ENCODE results near the gene SLC9A3.

The SLC9A3 gene

DNA sequence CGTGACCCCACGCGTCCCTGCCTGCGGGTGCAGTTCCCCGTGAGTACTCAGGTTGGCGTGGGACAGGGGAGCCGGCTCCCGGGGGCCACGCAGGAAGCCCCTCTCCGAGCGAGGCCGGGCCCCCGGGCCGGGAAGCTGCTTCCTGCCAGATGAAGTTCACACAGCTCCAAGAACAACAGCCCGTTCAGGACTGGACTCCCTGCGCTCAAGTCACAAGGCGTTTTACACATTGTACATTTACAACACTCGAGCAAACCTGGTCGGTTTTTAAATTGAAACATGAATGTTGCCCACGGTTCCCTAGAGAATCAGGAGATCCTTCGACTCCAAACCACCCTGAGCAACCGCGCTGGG, 22.4 kb downstream of the SLC9A3 start:
- ChIA-PET POLR2A (no interaction called here), CTCF (interaction anchor here (0.6 kb wide), 1 partner anchor 11 kb away, joined by 3 read pairs; no protein-coding TSS in a partner anchor)
- no peak for DNase-seq (ENCODE audit: extremely low spot score)
- TF ChIP-seq, protein P1, sequence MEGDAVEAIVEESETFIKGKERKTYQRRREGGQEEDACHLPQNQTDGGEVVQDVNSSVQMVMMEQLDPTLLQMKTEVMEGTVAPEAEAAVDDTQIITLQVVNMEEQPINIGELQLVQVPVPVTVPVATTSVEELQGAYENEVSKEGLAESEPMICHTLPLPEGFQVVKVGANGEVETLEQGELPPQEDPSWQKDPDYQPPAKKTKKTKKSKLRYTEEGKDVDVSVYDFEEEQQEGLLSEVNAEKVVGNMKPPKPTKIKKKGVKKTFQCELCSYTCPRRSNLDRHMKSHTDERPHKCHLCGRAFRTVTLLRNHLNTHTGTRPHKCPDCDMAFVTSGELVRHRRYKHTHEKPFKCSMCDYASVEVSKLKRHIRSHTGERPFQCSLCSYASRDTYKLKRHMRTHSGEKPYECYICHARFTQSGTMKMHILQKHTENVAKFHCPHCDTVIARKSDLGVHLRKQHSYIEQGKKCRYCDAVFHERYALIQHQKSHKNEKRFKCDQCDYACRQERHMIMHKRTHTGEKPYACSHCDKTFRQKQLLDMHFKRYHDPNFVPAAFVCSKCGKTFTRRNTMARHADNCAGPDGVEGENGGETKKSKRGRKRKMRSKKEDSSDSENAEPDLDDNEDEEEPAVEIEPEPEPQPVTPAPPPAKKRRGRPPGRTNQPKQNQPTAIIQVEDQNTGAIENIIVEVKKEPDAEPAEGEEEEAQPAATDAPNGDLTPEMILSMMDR (IDR thresholded peaks at IDR 0.05; ENCODE audit: control extremely low read depth, extremely low read depth, low read depth, missing control alignments): no peak

DNA sequence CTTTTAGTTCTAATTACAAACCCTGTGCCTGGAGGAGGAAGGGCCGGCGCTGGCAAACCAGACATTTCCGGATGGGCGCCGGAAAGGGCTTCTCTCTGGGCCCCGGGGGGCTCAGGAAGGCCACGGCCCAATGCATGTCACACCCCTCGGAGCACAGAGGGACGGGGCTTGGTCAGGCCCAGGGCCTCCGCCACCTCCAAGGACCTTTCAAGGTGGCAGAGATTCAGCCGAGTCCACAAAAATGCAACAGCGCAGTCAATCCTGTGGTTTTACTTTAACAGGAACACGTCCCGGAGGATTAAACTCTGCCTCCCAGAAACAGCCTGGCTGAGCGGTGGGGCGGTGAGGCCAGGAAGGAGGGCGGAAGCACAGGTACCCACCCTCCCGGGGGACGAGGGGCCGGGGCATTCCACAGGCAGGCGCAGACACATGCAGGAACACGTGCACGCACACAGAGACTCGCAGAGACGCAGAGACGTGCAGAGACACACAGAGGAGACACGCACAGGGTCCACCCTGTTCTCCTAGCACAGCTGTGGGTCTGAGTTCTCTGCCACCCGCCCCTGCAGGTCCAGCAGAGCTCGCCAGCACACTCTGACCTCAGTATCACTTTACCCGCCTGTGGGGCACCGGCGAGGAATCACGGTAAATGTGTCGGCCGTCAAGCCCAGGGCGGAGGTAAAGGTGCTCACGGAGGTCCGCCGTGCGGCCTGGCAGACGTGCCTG, 23.0 kb downstream of the SLC9A3 start:
- ChIA-PET POLR2A (no interaction called here), CTCF (no interaction called here)
- TF ChIP-seq, protein P1 (IDR thresholded peaks at IDR 0.05; ENCODE audit: control extremely low read depth, extremely low read depth, low read depth, missing control alignments): no peak
- no peak for DNase-seq (ENCODE audit: extremely low spot score)

DNA sequence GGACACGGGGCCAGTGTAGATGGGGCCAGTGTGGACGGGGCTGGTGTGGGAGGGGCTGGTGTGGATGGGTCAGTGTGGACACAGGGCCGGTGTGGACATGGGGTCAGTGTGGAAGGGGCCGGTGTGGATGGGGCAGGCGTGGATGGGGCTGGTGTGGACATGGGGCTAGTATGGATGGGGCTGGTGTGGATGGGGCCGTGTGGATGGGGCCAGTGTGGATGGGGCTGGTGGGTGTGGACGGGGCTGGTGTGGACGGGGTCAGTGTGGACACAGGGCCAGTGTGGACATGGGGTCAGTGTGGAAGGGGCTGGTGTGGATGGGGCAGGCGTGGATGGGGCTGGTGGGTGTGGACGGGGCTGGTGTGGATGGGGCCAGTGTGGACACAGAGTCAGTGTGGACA, 23.8 kb downstream of the SLC9A3 start:
- DNase-seq (ENCODE audit: extremely low spot score): no peak
- TF ChIP-seq, protein P1 (IDR thresholded peaks at IDR 0.05; ENCODE audit: control extremely low read depth, extremely low read depth, low read depth, missing control alignments): no peak
- ChIA-PET CTCF (no interaction called here), POLR2A (no interaction called here)

DNA sequence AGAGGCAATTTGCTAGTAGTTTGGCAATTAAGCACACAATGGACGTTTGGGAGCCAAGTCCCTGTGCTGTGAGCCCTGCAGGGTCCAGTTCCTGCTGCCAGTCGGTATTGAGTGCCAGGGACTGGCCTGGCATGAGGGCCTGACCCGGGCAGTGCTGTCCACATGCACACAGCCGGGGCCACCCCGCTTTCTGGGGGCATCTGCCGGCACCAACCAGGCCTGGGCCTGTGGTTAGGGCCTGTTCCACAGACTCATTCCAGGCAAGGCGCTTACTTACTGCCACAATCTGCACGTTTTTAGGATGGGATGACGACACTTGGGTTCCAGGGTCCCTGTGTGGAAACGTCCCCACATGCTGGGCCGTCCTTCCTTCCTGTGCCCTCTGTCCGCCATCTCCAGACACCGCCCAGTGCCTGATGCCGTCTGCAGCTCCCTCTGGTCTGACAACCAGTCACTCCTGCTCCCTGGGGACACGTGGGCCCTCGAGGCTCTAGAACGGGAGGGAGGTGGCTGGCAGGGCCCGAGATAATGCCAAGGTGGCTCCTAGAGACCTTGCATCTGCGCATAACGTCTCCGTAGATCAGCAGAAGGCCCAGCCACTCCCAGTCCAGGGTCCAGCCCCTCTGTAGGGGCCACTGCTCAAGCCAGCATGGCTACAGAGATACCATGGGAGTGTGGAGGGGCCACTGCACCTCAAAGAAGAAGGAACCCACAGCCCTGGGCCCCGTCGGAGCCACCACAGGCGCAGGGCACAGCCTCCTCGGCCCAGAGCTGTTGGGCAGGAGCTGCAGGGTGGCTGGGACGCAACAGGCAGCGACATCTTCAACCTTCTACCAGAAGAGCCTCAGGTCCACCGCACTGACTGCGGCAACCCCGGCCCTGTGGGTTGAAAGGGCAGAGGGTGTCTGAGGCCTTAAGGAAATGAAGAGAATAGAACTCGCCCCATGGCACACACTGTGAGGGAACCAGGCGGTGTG, 24.7 kb downstream of the SLC9A3 start:
- CTCF ChIA-PET: no interaction called here
- no peak for DNase-seq (ENCODE audit: extremely low spot score)
- TF ChIP-seq, protein P1 (IDR thresholded peaks at IDR 0.05; ENCODE audit: control extremely low read depth, extremely low read depth, low read depth, missing control alignments): no peak
- POLR2A ChIA-PET: no interaction called here

DNA sequence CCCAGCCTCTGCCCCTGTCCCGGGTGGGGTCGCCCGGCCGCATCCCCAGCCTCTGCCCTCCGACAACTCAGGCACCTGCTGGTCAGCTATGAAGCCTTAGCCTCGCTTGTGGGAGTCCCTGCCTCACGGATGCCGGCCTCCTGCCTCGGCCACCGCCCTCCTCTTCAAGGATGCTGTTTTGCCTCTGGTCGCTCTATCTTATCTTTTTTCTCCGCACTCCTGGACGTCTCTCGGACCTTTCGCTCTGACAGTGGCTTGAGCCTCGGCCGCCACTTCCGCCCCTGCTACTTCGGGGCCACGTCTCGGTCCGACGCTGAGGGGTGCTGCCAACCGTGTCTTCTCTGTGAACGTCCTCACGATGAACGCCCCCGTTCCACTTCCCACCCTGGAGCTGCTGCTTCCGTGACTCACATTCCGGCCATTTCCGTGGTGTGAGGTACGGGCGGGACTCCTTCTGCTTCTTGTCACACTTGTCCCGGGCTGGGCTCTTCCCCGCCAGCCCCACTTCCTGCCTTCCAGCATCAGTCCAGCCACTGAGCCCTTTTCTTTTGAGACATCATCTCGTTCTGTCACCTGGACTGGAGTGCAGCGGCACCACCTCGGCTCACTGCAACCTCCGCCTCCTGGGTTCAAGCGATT, 26.3 kb downstream of the SLC9A3 start:
- POLR2A ChIA-PET: no interaction called here

More for the DNA sequence above, 26.3 kb downstream of the SLC9A3 start:
- CTCF ChIA-PET: no interaction called here
- no peak for DNase-seq (ENCODE audit: extremely low spot score)
- TF ChIP-seq, protein P1 (IDR thresholded peaks at IDR 0.05; ENCODE audit: control extremely low read depth, extremely low read depth, low read depth, missing control alignments): no peak
